H1 (cell line): Measurements from ENCODE around the gene H2BK1. TPM values are rescaled to one million over a fixed set of nuclear protein-coding genes. Genes with fewer than 3 reads are reported as not detected.

Experiments
- CTCF ChIA-PET: fragments of 300-600 bp; sonication (Branson Sonifier 250); formaldehyde crosslinking; loops from one replicate; lab custom pipeline; 2021; ENCODE audit not compliant: partially characterized antibody; lab: Charles Lee
- POLR2A ChIA-PET: fragments of 300-600 bp; sonication (Branson Sonifier 250); formaldehyde crosslinking; loops from one replicate; lab custom pipeline; 2021; ENCODE audit warnings: inconsistent platforms; ENCODE audit not compliant: partially characterized antibody; lab: Charles Lee
- DNase-seq, 2 experiments: peaks; one replicate each; pipeline versions ENCODE4 v3.0.0 to v3.0.0-alpha.2; 2010 to 2022; ENCODE audit warnings: low spot score in 2 of 2, low read depth in 1 of 2, mixed read lengths in 1 of 2
- FAIRE-seq: peaks from 2 replicates; lab custom pipeline; 2011; peaks lifted over from hg19 to GRCh38; lab: Jason Lieb, UNC
- H2AFZ ChIP-seq: 2 replicates; pipeline ENCODE4 v1.8.1; 2012; ENCODE audit warnings: low read length, inconsistent platforms
- H2AK5ac ChIP-seq: 2 replicates; pipeline ENCODE4 v1.6.1; 2013; ENCODE audit warnings: low read depth, low read length
- H2BK120ac ChIP-seq: replicated peaks from 2 replicates; pipeline ENCODE3; 2013; ENCODE audit warnings: low read depth, low read length, inconsistent platforms
- H2BK12ac ChIP-seq: 2 replicates; pipeline ENCODE4 v1.6.1; 2013; ENCODE audit warnings: low read depth, low read length
- H2BK15ac ChIP-seq: 2 replicates; pipeline ENCODE4 v1.6.1; 2013; ENCODE audit warnings: low read length
- H2BK20ac ChIP-seq: 2 replicates; pipeline ENCODE4 v1.6.1; 2013; ENCODE audit warnings: low read length
- H2BK5ac ChIP-seq: 2 replicates; pipeline ENCODE4 v1.6.1; 2013; ENCODE audit warnings: low read depth, low read length
- H3K14ac ChIP-seq: 2 replicates; pipeline ENCODE4 v1.6.1; 2013; ENCODE audit warnings: inconsistent platforms; ENCODE audit not compliant: insufficient read length
- H3K18ac ChIP-seq: 2 replicates; pipeline ENCODE4 v1.6.1; 2013; ENCODE audit warnings: low read length; ENCODE audit errors: extremely low read depth
- H3K23ac ChIP-seq: 2 replicates; pipeline ENCODE4 v1.6.1; 2013; ENCODE audit warnings: inconsistent platforms; ENCODE audit not compliant: insufficient read length
- H3K23me2 ChIP-seq: 2 replicates; pipeline ENCODE4 v1.6.1; 2013; ENCODE audit warnings: low read depth, low read length
- H3K27ac ChIP-seq: 2 replicates; pipeline ENCODE4 v1.6.1; 2011; ENCODE audit warnings: low read depth, low read length, inconsistent platforms
- H3K27me3 ChIP-seq, 4 experiments: replicated peaks in 1 of 4; 1 replicate in 1 of 4; 2 replicates in 3 of 4; pipeline versions ENCODE4 v1.6.1 to v1.8.1; 2011 to 2013; ENCODE audit warnings: low read length in 3 of 4, mild to moderate bottlenecking in 3 of 4, inconsistent platforms in 2 of 4, mixed read lengths in 2 of 4, moderate library complexity in 1 of 4; ENCODE audit not compliant: control insufficient read depth in 3 of 4, insufficient read depth in 3 of 4; ENCODE audit errors: extremely low read depth in 1 of 4
- H3K36me3 ChIP-seq, 4 experiments: 2 replicates each; pipeline versions ENCODE4 v1.6.1 to v1.8.1; 2011 to 2013; ENCODE audit warnings: mild to moderate bottlenecking in 4 of 4, low read length in 3 of 4, moderate library complexity in 2 of 4, control low read depth in 1 of 4, inconsistent platforms in 1 of 4; ENCODE audit not compliant: insufficient read depth in 4 of 4, control insufficient read depth in 2 of 4
- H3K4ac ChIP-seq: replicated peaks from 2 replicates; pipeline ENCODE3; 2013; ENCODE audit warnings: low read length, low read depth, mixed read lengths, inconsistent platforms; ENCODE audit not compliant: insufficient read length
- H3K4me1 ChIP-seq, 4 experiments: replicated peaks in 1 of 4; 1 replicate in 1 of 4; 2 replicates in 3 of 4; pipeline versions ENCODE4 v1.6.1 to v1.8.1; 2011 to 2013; ENCODE audit warnings: low read length in 3 of 4, inconsistent platforms in 2 of 4, mixed read lengths in 1 of 4; ENCODE audit not compliant: insufficient read depth in 4 of 4, control insufficient read depth in 3 of 4
- H3K4me2 ChIP-seq, 2 experiments: 2 replicates each; pipeline versions ENCODE4 v1.6.1 to v1.8.1; 2011 to 2013; ENCODE audit warnings: low read depth in 2 of 2, low read length in 2 of 2, control low read depth in 1 of 2, inconsistent platforms in 1 of 2, mild to moderate bottlenecking in 1 of 2; ENCODE audit not compliant: insufficient read depth in 1 of 2
- H3K4me3 ChIP-seq, 4 experiments: fragments of 200-600, 300-600 bp in 1 of 4; sonication (generic), shearing (Covaris generic), sonication (Bioruptor Twin) in 1 of 4; 2 replicates each; pipeline versions ENCODE4 v1.5.1 to v1.8.1; 2011 to 2016; ENCODE audit warnings: low read length in 4 of 4, low read depth in 3 of 4, control low read depth in 2 of 4, inconsistent platforms in 2 of 4, mild to moderate bottlenecking in 2 of 4, mixed read lengths in 1 of 4, moderate library complexity in 1 of 4; ENCODE audit not compliant: insufficient read depth in 2 of 4; ENCODE audit errors: extremely low read depth in 1 of 4
- H3K56ac ChIP-seq: replicated peaks from 2 replicates; pipeline ENCODE3; 2013; ENCODE audit warnings: low read depth, mild to moderate bottlenecking, mixed read lengths, low read length, inconsistent platforms; ENCODE audit not compliant: insufficient read length
- H3K79me1 ChIP-seq: 2 replicates; pipeline ENCODE4 v1.6.1; 2013; ENCODE audit warnings: low read depth, low read length, control low read depth
- H3K79me2 ChIP-seq, 2 experiments: 2 replicates each; pipeline versions ENCODE4 v1.6.1 to v1.8.1; 2012 to 2013; ENCODE audit warnings: low read length in 2 of 2, mild to moderate bottlenecking in 2 of 2, inconsistent platforms in 1 of 2; ENCODE audit not compliant: insufficient read depth in 2 of 2, control insufficient read depth in 1 of 2
- H3K9ac ChIP-seq, 4 experiments: replicated peaks in 1 of 4; 1 replicate in 1 of 4; 2 replicates in 3 of 4; pipeline versions ENCODE4 v1.6.1 to v1.8.1; 2011 to 2013; ENCODE audit warnings: low read depth in 3 of 4, low read length in 3 of 4, control low read depth in 2 of 4, mild to moderate bottlenecking in 2 of 4, moderate library complexity in 2 of 4, inconsistent platforms in 1 of 4; ENCODE audit errors: extremely low read depth in 1 of 4
- H3K9me3 ChIP-seq, 2 experiments: 2 replicates each; pipeline versions ENCODE4 v1.6.1 to v1.8.1; 2012 to 2013; ENCODE audit warnings: mild to moderate bottlenecking in 2 of 2, moderate library complexity in 2 of 2, control low read depth in 1 of 2, inconsistent platforms in 1 of 2, low read depth in 1 of 2, low read length in 1 of 2, mixed read lengths in 1 of 2; ENCODE audit not compliant: insufficient read depth in 2 of 2
- H4K20me1 ChIP-seq, 2 experiments: replicated peaks in 1 of 2; 2 replicates each; pipeline versions ENCODE3 to v1.8.1; 2011 to 2013; ENCODE audit warnings: inconsistent platforms in 2 of 2, low read length in 2 of 2, mild to moderate bottlenecking in 1 of 2; ENCODE audit not compliant: insufficient read depth in 2 of 2, control insufficient read depth in 1 of 2
- H4K5ac ChIP-seq: 2 replicates; pipeline ENCODE4 v1.6.1; 2013; ENCODE audit warnings: low read length, low read depth, mixed read lengths, inconsistent platforms; ENCODE audit not compliant: insufficient read length
- H4K8ac ChIP-seq: 2 replicates; pipeline ENCODE4 v1.8.0; 2013; ENCODE audit warnings: mild to moderate bottlenecking, moderate library complexity, low read length, inconsistent platforms; ENCODE audit not compliant: insufficient read depth; ENCODE audit errors: extremely low read depth
- H4K91ac ChIP-seq: replicated peaks from 2 replicates; pipeline ENCODE3; 2013; ENCODE audit warnings: low read length, mixed read lengths, inconsistent platforms; ENCODE audit not compliant: insufficient read length
- CHD1 ChIP-seq: IDR thresholded peaks from 2 replicates; pipeline ENCODE4 v1.6.1; 2012; ENCODE audit warnings: low read depth, low read length, improper control_type of control experiment
- CTBP2 ChIP-seq: IDR thresholded peaks from 2 replicates; pipeline ENCODE4 v1.7.0; 2011; ENCODE audit warnings: borderline replicate concordance, mild to moderate bottlenecking, moderate library complexity, mixed read lengths, low read length; ENCODE audit not compliant: insufficient read depth, insufficient read length
- FOSL1 ChIP-seq: IDR thresholded peaks from 2 replicates; pipeline ENCODE4 v1.6.1; 2011; ENCODE audit warnings: mild to moderate bottlenecking, low read depth, low read length, moderate library complexity; ENCODE audit not compliant: insufficient read depth
- JUN ChIP-seq: IDR thresholded peaks from 2 replicates; pipeline ENCODE4 v1.6.1; 2011; ENCODE audit warnings: low read depth, mild to moderate bottlenecking, improper control_type of control experiment, low read length
- KDM1A ChIP-seq: fragments of 200-600, 300-600 bp; sonication (generic); IDR thresholded peaks from 2 replicates; pipeline ENCODE4 v1.7.1; 2016; ENCODE audit warnings: mild to moderate bottlenecking, low read length, borderline replicate concordance
- RXRA ChIP-seq: IDR thresholded peaks from 2 replicates; pipeline ENCODE4 v1.6.1; 2011; ENCODE audit warnings: low read depth, mild to moderate bottlenecking, low read length, moderate library complexity; ENCODE audit not compliant: insufficient read depth
- WGBS, 2 experiments: shearing (Covaris generic) in 1 of 2; methylation state at CpG; one replicate each; pipeline versions ENCODE4 v1.1.6 to v1.1.7; 2013 to 2015; ENCODE audit warnings: low lambda C conversion rate in 2 of 2, mixed read lengths in 2 of 2, inconsistent platforms in 1 of 2, low coverage in 1 of 2, missing lambda C conversion rate in 1 of 2; ENCODE audit not compliant: insufficient replicate concordance in 2 of 2, insufficient coverage in 1 of 2, insufficient read length in 1 of 2; ENCODE audit errors: extremely low coverage in 1 of 2, missing lambda C conversion rate in 1 of 2; 5-methylcytosine and 5-hydroxymethylcytosine counted together
- polyA plus RNA-seq, 7 experiments: library from polyadenylated mRNA; depleted of rRNA in 3 of 7; stranded (reverse) in 5 of 7; unstranded in 2 of 7; fragments of >200 nt in 5 of 7; fragments of 200-250 nt in 2 of 7; gene quantifications; 1 replicate in 5 of 7; 2 replicates in 1 of 7; 4 replicates in 1 of 7; pipeline versions ENCODE4 v1.2.1 to v1.2.3, GENCODE V29; 2011 to 2013; ENCODE audit warnings: missing spikeins in 2 of 7, mixed read lengths in 2 of 7
- total RNA-seq: library from RNA; stranded (reverse); fragmentation: NEBNext Ultra II Directional; extraction: Animal tissue kit (Norgen Biotek cat#: 25700); gene quantifications from 2 replicates; pipeline ENCODE4 v1.2.1, GENCODE V29; 2021
- TF ChIP-seq, protein P1 (sequence below): IDR thresholded peaks from 2 replicates; pipeline ENCODE4 v1.6.1; 2012; ENCODE audit warnings: inconsistent platforms
- TF ChIP-seq, protein P2 (sequence below): IDR thresholded peaks from 2 replicates; pipeline ENCODE4 v1.6.1; 2011; ENCODE audit warnings: low read length, improper control_type of control experiment

Gene H2BK1
- total and polyA plus RNA-seq, 2 of the 8 experiments (the other 6 are each of a cell fraction or from before 2014, with no cell fraction given) = not detected

DNA sequence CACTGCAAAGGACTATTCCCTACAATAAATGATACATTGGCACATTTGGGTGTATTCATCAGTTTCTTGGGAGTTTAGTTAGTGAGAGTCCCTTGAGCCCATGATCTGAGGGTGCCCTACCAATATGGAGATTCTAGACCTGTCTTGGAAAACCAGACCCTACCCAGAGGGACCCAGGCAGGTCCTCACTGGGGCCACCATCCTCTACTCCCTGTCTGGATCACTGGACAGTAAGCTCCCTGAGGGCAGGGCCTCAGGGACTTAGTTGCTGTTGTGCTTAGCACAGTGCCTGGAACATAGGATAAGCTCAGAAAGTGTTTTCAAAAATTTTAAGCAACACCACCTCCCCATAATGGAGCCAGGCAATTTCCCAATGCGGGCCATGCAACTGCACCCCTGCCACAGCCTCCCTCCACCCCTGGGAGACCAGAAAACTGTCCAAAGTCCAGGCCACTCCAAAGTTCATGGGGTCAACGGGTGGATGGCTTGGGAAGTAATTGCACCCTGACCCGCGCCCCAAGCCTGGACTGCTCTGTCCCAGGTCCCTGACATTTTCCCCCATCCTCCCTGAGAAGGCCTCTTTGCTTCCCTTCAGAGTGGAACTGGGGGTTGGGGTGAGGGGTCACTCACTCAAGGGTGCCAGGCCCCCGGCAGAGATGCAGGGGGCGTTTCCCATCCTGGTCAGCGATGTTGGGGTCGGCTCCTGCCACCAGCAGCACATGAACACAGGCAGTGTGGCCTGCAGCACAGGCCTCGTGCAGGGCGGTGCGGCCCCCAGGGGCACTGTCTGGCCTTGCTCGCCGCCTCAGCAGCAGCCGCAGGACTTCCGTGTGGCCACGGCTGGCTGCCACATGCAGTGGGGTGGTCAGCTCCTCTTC, 24.3 kb downstream of the H2BK1 start:
- Histone ChIP-seq H2BK12ac (no peak overlapping the region), H2BK15ac (no peak overlapping the region), H2BK20ac (no peak overlapping the region), H2BK5ac (no peak overlapping the region), H3K9ac (no peak overlapping the region), H3K27ac (no peak overlapping the region), H4K20me1 (no peaks in the 10 kb centered on the region), H2BK120ac (no peak overlapping the region), H3K4me1 (no peaks in the 10 kb centered on the region), H2AK5ac (no peak overlapping the region), H3K23ac (no peak overlapping the region), H4K91ac (no peak overlapping the region), H3K9me3 (no peaks in the 10 kb centered on the region), H3K18ac (no peak overlapping the region), H3K56ac (no peak overlapping the region), H3K36me3 (no peaks in the 10 kb centered on the region), H3K79me2 (no peaks in the 10 kb centered on the region), H4K8ac (no peak overlapping the region), H3K27me3 (no peaks in the 10 kb centered on the region), H3K4me3 (no peak overlapping the region), H3K79me1 (no peaks in the 10 kb centered on the region), H3K4me2 (no peak overlapping the region), H3K14ac (no peak overlapping the region), H3K23me2 (no peaks in the 10 kb centered on the region), H3K4ac (no peak overlapping the region), H2AFZ (no peak overlapping the region), H4K5ac (no peak overlapping the region)
- ChIA-PET CTCF (interaction anchor here (0.6 to 1.3 kb wide), 6 partner anchors 14 to 168 kb away, joined by 3 to 4 read pairs (median 3); no protein-coding TSS in a partner anchor), POLR2A (no interaction called here)
- no peak for TF ChIP-seq RXRA
- TF ChIP-seq CTBP2 = no peak
- TF ChIP-seq, protein P1, sequence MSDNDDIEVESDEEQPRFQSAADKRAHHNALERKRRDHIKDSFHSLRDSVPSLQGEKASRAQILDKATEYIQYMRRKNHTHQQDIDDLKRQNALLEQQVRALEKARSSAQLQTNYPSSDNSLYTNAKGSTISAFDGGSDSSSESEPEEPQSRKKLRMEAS = no peak
- no peak for TF ChIP-seq FOSL1
- no peak for TF ChIP-seq CHD1
- TF ChIP-seq, protein P2, sequence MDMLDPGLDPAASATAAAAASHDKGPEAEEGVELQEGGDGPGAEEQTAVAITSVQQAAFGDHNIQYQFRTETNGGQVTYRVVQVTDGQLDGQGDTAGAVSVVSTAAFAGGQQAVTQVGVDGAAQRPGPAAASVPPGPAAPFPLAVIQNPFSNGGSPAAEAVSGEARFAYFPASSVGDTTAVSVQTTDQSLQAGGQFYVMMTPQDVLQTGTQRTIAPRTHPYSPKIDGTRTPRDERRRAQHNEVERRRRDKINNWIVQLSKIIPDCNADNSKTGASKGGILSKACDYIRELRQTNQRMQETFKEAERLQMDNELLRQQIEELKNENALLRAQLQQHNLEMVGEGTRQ = no peak
- no peak for TF ChIP-seq JUN
- no peak for TF ChIP-seq KDM1A
- DNase-seq (no peak), FAIRE-seq (no peak)
- 88% methylated on average over 16 of the region's 16 CpGs; no CpG with 5 or more reads in 1 of the 2 experiments for WGBS, 2 experiments
